ENCODE data around the gene PIGL.
"Not testable (repeated sequence)": the region's sequence is repeated elsewhere in the genome, so short reads cannot be mapped to it uniquely, and the experiment has no call there.

Gene PIGL

GRCh38 chr17:16222406-16222805, 5.4 kb downstream of the PIGL start:
- DNase-seq, result no peak

- not testable (repeated sequence) for DNase-seq
Measured at GRCh38 chr17:16229912-16230561, 13.0 kb downstream of the PIGL start.

- DNase-seq, result no peak
Measured at GRCh38 chr17:16232391-16232790, 15.4 kb downstream of the PIGL start.

- no peak for DNase-seq
Measured at GRCh38 chr17:16239931-16240330, 22.9 kb downstream of the PIGL start.

- DNase-seq, result no peak
Measured at GRCh38 chr17:16241906-16242399, 24.9 kb downstream of the PIGL start.

GRCh38 chr17:16243385-16243784, 26.4 kb downstream of the PIGL start:
- DNase-seq, result no peak

GRCh38 chr17:16243801-16244567, 27.0 kb downstream of the PIGL start:
- DNase-seq, result no peak

GRCh38 chr17:16247586-16247984, 30.6 kb downstream of the PIGL start:
- no peak for DNase-seq

- no peak for DNase-seq
Measured at GRCh38 chr17:16250635-16251034, 33.6 kb downstream of the PIGL start.

- no peak for DNase-seq
Measured at GRCh38 chr17:16251043-16251442, 34.0 kb downstream of the PIGL start.

GRCh38 chr17:16251556-16251955, 34.5 kb downstream of the PIGL start:
- no peak for DNase-seq

- DNase-seq, result no peak
Measured at GRCh38 chr17:16254773-16255400, 37.9 kb downstream of the PIGL start.

- no peak for DNase-seq
Measured at GRCh38 chr17:16255481-16255921, 38.5 kb downstream of the PIGL start.

- no peak for DNase-seq
Measured at GRCh38 chr17:16258901-16259300, 41.9 kb downstream of the PIGL start.

- no peak for DNase-seq
Measured at GRCh38 chr17:16259926-16260325, 42.9 kb downstream of the PIGL start.

- no peak for DNase-seq
Measured at GRCh38 chr17:16261049-16261448, 44.0 kb downstream of the PIGL start.

- DNase-seq, result no peak
Measured at GRCh38 chr17:16262201-16262600, 45.2 kb downstream of the PIGL start.

- DNase-seq, result no peak
Measured at GRCh38 chr17:16267174-16267573, 50.2 kb downstream of the PIGL start.

GRCh38 chr17:16269658-16270057, 52.6 kb downstream of the PIGL start:
- DNase-seq, result no peak

GRCh38 chr17:16272111-16272840, 55.3 kb downstream of the PIGL start:
- DNase-seq, result no peak

GRCh38 chr17:16273499-16273898, 56.5 kb downstream of the PIGL start:
- no peak for DNase-seq

GRCh38 chr17:16273929-16274339, 56.9 kb downstream of the PIGL start:
- no peak for DNase-seq

- DNase-seq, result no peak
Measured at GRCh38 chr17:16275024-16275423, 58.0 kb downstream of the PIGL start.

Data from NCI-H1417 treated with DMSO at 0.1 percent for 48 hours (cell line).